ENCODE data around the gene EIF2B5.

- TF ChIP-seq CTCF (IDR thresholded peaks at IDR 0.05) (no peak), POLR2A (IDR thresholded peaks at IDR 0.05) (no peak)
Observed at GRCh38 chr3:184175506-184175905, 40.3 kb downstream of the EIF2B5 start.

Measured in adrenal gland (tissue), 5 donors.